ENCODE results near the gene RUNX2.

- TF ChIP-seq, protein P1, sequence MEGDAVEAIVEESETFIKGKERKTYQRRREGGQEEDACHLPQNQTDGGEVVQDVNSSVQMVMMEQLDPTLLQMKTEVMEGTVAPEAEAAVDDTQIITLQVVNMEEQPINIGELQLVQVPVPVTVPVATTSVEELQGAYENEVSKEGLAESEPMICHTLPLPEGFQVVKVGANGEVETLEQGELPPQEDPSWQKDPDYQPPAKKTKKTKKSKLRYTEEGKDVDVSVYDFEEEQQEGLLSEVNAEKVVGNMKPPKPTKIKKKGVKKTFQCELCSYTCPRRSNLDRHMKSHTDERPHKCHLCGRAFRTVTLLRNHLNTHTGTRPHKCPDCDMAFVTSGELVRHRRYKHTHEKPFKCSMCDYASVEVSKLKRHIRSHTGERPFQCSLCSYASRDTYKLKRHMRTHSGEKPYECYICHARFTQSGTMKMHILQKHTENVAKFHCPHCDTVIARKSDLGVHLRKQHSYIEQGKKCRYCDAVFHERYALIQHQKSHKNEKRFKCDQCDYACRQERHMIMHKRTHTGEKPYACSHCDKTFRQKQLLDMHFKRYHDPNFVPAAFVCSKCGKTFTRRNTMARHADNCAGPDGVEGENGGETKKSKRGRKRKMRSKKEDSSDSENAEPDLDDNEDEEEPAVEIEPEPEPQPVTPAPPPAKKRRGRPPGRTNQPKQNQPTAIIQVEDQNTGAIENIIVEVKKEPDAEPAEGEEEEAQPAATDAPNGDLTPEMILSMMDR (IDR thresholded peaks at IDR 0.05), result peak; percentile 11
- TF ChIP-seq EZH2 (IDR thresholded peaks at IDR 0.05) (peak; percentile 46), EZH2phosphoT487 (IDR thresholded peaks at IDR 0.05) (no peak)
These were observed 49.6 kb downstream of the RUNX2 start, which contains the start of gene SUPT3H for GRCh38 chr6:45377554-45378333.
